SIG-M5 treated with dmso at 0.1 percent for 504 hours (cell line): ENCODE results near the gene SIGLEC8.
A peak's percentile ranks its signal among the peaks of the same experiment; 100 is the strongest.
"Not testable (repeated sequence)": the region's sequence is repeated elsewhere in the genome, so short reads cannot be mapped to it uniquely, and the experiment has no call there.

Experiments
- DNase-seq: peaks from one replicate; lab custom pipeline; 2025; ENCODE audit not compliant: unreplicated experiment; lab: John Stamatoyannopoulos, UW

SIGLEC8 gene

GRCh38 chr19:51448011-51448410, 10.2 kb downstream of the SIGLEC8 start:
- DNase-seq, result no peak

DNA sequence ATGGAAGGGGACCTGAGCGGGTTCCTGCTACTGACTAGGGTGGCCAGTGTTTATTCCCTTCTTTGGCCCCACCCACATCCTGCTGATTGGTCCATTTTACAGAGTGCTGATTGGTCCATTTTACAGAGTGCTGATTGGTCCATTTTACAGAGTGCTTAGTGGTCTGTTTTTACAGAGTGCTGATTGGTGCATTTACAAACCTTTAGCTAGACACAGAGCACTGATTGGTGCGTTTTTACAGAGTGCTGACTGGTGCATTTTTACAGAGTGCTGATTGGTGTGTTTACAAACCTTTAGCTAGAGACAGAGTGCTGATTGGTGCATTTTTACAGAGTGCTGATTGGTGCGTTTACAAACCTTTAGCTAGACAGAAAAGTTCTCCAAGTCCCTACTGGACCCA, 10.7 kb downstream of the SIGLEC8 start:
- DNase-seq, result not testable (repeated sequence)

GRCh38 chr19:51441410-51442390, 16.6 kb downstream of the SIGLEC8 start:
- DNase-seq, result no peak

GRCh38 chr19:51440846-51441409, 17.3 kb downstream of the SIGLEC8 start:
- no peak for DNase-seq

- DNase-seq, result no peak
Observed at GRCh38 chr19:51440052-51440451, 18.2 kb downstream of the SIGLEC8 start.

DNA sequence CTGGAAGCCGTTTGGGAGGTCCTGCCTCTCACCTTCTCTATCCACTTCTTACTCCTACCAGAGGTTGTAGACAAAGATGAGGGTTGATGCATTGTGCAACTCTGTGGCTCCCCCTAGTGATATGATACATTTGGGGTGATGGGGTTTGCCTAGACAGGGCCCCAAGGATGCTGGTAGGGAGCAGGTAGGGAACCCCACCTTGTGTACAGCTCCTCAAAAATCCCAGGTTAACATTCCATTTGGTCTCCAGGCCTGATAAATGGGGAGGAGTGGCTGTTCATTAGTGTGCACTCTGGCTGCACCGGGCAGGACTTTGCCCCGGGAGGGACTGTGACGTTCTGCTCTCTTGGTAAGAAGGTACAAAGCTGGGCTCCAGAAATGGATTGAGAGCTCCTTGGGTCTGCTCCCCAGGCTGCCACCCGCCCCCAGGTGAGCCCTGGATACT, 19.2 kb downstream of the SIGLEC8 start:
- DNase-seq, result peak; percentile 51

- no peak for DNase-seq
Observed at GRCh38 chr19:51434456-51434855, 23.8 kb downstream of the SIGLEC8 start.

DNA sequence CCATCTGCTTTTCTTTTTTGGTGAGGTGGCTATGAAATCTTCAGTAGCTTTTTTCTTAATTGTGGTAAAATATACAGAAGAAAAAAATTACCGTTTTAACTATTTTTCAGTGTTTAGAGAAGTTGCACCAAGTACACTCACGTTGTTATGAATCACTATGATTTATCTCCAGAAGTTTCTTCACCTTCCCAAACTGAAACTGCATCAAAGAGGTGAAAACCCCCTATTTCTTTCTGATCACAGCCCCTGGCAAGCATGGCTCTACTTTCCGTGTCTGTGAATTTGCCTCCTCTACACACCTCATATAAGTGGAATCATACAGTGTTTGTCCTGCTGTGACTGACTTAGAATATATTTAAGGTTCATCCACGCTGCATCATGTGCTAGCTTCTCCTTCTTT, 25.2 kb downstream of the SIGLEC8 start:
- no peak for DNase-seq

DNA sequence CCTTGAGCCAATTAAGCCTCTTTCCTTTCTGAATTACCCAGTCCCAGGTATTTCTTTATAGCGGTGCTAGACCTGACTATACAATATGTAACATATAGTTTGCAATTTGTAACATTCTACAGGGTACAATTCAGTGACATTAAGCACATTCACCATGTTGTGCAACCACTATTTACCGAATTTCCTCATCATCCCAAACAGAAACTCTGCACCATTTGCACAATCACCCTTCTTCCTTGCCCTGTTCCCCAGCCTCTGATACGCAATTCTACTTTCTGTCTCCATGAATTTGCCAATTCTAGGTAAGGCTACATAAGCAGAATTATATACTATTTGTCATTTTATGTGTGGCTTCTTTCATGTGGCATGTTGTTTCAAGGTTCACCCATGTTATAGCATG, 27.1 kb downstream of the SIGLEC8 start:
- DNase-seq, result peak; percentile 81

- DNase-seq, result no peak
Observed at GRCh38 chr19:51430221-51430620, 28.0 kb downstream of the SIGLEC8 start.

DNA sequence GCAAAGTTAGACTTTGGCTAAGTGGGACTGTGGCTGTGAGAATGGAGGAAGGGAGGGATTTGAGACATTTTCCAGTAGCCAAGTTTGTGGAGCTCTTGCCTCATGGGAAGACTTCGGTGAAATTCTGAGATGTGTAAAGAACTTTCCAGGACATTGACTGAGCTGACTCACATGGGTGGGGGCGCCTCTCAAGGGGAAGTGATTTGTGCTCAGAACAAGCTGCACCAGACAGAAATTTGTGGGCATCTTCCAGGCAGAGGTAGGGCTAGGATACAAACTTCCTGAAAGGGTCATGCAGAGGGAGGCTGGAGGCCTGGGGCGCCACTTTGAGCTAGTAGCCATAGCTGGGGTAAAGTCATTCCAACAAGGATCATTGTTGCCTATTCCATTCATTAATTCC, 31.1 kb downstream of the SIGLEC8 start:
- no peak for DNase-seq

- peak; percentile 76 for DNase-seq
Observed at GRCh38 chr19:51422053-51422448, 36.2 kb downstream of the SIGLEC8 start.

GRCh38 chr19:51421229-51422052, 36.8 kb downstream of the SIGLEC8 start:
- DNase-seq, result no peak

DNA sequence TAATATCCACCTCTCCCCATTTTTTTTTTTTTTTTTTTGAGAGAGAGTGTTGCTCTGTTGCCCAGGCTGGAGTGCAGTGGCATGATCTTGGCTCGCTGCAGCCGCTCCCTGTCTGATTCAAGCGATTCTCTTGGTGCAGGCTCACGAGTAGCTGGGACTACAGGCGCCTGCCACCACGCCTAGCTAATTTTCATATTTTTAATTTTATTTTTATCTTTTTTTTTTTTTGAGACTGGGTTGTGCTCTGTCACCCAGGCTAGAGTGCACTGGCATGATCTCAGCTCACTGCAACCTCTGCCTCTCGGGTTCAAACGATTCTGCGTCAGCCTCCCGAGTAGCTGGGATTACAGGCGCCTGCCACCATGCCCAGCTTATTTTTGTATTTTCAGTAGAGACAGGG, 37.7 kb downstream of the SIGLEC8 start:
- DNase-seq, result not testable (repeated sequence)

DNA sequence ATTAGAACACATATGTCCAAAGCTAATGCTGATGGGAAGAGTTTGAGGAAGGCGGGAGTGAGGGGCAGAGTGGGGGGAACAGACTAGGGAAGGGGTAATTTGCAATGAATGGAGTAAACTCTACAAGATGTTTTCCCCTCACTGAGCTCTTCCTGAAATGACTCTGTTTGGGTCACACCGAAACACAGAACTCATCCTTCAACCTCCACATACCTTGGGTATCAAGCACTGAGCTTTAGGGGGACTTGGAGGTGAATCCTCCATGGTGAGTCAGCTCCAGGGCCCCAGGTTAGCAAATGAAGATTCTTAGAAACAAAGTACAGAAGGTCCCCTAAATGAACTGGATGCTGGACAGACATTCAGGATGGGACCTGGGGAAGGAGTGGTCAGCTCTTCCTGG, 39.5 kb downstream of the SIGLEC8 start:
- DNase-seq, result no peak

GRCh38 chr19:51417810-51418157, 40.5 kb downstream of the SIGLEC8 start:
- DNase-seq, result no peak

DNA sequence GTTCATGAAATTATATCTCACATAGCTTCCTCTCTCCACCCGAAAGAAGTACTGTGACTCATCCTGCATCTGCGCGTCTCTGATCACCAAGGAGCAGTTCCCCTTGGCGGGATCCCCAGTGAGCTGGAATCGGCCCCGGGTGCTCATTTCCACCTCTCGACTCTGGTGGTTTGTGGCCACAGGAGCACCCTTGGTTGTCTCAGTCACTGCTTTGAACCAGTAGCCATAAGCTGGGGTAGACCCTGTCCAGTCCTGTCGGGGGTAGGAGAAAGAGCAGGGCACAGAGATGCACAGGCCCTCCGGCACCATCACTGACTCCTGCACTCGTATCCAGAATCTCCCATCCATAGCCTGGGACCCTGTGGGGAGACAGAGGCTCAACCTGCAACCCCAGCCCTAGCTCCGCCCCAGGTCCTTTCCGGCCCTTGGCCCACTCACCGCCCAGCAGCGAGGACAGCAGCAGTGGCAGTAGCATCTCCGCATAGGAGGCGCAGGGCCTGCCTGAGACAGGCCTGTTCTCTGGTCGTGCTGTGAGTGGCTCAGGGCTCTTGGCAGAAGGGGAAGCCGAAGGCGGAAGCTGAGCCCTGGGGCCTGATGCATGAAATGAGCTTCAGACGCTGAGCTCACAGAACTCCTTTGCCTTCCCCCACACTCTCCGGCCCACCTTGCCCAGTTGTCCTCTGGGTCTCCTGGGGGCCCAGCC, 41.0 kb downstream of the SIGLEC8 start, which contains the start of gene SIGLEC10:
TSS of gene SIGLEC10 (minus strand) at position 536 of the 703 bp plus-strand sequence. CDS start at position 475, 61 bp downstream.
- peak; percentile 75 for DNase-seq

DNA sequence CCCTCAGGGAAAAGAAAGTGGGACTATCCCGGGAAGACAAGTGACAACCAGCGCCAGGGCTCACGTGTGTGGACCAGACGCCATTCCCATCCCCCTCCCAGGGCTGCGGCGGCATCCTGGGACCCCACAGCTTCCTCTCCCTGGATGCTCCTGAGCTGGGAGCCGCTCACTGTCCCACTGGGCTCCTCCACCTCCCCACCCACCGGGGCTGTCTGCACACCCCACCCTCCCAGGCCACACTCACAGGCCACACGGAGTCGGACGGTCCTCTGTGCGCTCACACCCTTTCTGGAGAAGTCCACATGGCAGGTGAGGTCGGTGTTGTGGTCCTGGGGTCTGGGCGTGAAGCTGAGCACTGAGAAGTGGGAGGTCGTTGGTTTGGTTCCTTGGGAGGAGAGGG, 41.8 kb downstream of the SIGLEC8 start:
- not testable (repeated sequence) for DNase-seq

DNA sequence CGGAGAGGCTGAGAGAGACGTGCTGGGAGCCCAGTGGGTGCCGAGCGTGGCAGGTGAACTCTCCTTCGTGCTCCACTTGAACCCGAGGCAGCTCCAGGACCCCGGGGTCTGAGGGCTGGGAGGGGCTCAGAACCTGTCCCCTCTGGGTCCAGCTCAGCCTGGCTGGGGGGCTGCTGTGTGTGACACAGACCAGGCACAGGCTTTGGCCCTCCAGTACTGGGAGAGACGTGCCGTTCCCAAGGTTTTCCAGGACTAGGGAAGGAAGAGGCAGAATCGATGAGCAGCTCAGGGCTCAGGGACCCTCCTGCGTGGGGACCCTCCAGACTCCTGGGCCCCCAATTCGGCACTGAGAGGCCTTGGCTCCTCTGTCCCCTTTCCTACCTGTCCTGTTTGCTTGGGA, 43.1 kb downstream of the SIGLEC8 start:
- no peak for DNase-seq

GRCh38 chr19:51410950-51411748, 47.1 kb downstream of the SIGLEC8 start:
- no peak for DNase-seq
